OCI-LY3 (cell line): ENCODE results near the gene TMEM178B.

ENCODE experiments used
- CTCF ChIP-seq: fragments of 200-600, 300-600 bp; sonication (generic); IDR thresholded peaks from 2 replicates; pipeline ENCODE4 v1.5.1; 2014; ENCODE audit warnings: antibody characterized with exemption, low read length, low read depth
- EZH2phosphoT487 ChIP-seq: fragments of 200-600 bp; shearing (Covaris generic); IDR thresholded peaks from 2 replicates; pipeline ENCODE4 v1.6.1; 2018; ENCODE audit warnings: antibody characterized with exemption, mixed run types, low read depth

GRCh38 chr7:141055146-141055545, 18.7 kb upstream of the TMEM178B start:
- no peak for TF ChIP-seq EZH2phosphoT487
- TF ChIP-seq CTCF: no peak
